Hematopoietic multipotent progenitor cell treated with erythropoietin and hydrocortisone succinate and interleukin-3 and kit ligand, for 4 days (in vitro differentiated cells): Measurements from ENCODE around the gene MYO7B.
A peak's percentile ranks its signal among the peaks of the same experiment; 100 is the strongest.

Experiments
- DNase-seq: peaks from one replicate; pipeline ENCODE4 v3.0.0-alpha.2; 2015

Gene MYO7B

DNA sequence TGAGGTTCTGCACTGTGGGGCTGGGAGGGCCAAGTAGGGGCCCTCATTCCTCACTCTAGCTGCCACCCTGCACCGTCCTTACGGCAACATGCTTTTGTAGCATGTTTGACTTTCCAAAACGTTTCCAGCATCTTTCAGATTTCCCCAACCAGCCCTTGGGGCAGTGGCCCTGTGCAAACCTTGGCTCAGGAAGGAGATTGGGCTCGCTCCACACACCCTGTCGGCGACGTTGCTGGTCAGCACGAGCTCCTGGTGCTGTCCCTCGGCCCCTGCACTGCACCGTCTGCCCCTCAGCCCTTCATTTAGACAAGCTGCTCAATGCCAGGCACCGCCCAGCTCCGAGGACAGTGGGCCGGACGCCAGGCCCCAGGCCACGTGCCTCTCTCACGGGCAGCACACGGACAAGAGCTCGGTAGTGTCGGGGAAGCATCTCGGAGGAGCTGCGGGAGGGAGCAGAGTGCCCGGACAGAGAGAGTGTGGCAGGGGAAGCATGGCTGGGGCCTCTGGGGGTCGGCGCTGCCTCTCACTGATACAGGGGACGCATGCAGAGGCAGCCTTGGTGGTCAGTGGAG is 117.4 kb downstream of the MYO7B start:
- no peak for DNase-seq

DNA sequence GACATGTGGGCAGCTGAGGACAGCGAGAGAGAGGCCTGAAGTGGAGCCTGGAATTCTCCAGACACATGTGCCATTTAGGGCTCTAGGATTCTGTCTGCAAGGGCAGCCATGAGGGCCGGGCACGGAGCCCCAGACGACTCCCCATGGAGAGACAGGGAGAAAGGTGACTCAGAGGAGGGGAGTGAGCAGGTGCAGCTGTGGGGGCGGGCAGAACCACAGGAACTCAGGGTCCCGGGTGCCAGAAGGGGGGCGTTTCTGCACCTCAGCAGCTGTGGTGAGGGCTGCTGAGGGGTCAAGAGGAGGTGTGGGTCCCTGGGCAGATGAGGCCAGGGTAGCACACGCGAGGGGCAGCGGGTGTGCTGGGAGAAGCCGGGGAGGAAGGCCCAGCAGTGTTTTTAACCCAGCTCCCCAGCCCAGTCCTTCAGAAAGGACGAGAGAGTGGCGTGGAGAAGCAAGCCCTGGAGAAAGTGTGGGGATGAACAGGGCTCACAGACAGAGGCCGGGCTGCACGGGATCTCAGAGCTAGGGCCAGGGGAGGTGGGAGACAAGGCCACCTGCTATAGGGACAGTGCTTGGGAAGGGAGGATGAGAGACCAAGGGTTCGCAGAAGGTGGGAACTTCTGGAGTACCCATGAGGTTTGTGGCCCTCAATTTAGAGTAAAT is 118.1 kb downstream of the MYO7B start:
- DNase-seq: no peak

DNA sequence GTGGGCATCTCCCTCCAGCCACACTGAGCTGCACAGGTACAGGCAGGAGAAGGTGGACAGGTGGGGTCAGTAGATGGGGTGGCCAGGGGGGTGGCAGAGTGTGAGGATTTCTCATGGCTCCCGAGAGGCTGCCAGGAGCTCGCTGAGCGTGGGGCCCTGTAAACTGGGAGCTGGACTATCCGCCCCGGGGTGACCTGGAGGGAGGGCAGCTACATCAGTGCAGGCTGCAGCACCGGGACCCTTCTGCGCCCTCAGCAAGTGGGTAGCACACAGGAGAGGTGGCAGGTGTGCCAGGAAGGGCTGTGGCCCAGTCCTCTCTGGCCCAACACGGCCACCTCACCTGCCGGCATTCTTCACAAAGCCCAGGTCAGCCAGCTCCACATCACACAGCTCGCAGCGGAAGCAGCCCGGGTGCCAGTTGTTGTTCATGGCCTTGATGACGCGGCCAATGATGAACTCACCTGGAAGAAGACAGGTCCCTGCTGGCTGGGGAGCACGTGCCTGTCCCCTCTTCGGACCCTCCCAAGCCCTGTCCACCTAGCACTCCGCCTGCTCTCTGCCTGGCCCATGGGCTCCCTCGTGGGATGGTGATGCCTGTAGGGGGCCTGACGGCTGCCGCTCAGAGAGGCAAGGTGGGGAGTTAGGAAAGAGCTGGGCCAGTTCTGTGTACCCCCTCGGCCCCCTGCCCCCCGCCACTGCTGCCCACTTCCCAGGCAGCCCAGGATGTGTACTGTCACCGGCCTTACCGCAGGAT is 118.8 kb downstream of the MYO7B start:
- DNase-seq: no peak

DNA sequence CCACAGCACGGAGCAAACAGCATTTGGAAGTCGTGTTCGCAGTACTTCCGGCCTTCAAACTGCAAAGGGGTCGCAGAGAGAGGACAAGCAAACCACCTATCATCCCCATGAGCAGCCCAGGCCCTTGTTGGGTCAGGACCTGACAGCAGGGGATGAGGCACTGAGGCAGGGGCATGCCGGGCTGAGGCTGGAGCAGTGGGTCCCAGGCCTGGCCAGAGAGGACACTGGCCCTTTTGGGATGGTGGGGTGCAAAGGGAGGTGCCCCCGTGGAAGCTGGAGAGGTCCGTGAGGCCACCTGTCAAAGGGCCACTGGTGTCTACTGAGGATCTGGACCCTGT is 119.3 kb downstream of the MYO7B start:
- DNase-seq: no peak

DNA sequence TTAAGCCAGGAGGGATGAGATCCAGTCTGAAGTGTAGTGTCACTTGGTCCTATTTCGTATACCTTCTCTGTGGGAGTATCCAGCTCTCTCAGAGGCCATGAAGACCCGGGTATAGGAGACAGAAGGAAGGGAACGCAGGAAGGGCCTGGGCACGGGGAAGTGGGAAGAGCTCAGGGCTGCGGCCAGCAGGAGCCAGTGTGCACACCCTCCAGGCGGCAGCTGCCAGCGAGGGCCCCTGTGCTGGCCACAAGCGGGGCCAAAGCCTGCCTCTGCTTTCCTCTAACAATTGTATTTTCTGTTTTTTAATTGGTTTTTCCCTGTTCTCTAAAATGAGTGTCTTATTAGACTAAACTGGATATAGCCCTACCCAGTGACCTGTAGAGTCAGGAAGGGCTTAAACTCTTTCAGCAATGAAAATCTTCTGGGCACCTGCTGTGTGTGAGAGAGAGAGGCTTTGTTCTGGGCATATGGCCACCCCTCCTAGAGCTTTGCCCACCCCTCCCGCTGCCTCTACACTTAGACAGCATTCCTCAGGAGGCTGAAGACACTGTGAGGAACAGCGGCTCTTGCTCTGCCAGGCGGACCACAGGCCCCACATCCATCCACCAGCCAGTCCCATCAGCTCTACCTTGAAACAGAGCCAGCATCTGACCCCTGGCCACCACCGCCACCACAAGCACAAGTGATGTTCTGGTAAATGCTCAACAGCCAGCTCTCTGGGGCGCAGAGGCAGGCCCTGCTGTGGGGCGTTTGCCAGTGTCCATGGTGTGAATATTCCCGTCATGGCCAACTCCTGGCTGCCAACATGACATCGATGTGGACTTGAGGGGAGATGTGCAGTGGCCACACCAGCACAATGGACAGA is 120.0 kb downstream of the MYO7B start:
- DNase-seq: no peak

DNA sequence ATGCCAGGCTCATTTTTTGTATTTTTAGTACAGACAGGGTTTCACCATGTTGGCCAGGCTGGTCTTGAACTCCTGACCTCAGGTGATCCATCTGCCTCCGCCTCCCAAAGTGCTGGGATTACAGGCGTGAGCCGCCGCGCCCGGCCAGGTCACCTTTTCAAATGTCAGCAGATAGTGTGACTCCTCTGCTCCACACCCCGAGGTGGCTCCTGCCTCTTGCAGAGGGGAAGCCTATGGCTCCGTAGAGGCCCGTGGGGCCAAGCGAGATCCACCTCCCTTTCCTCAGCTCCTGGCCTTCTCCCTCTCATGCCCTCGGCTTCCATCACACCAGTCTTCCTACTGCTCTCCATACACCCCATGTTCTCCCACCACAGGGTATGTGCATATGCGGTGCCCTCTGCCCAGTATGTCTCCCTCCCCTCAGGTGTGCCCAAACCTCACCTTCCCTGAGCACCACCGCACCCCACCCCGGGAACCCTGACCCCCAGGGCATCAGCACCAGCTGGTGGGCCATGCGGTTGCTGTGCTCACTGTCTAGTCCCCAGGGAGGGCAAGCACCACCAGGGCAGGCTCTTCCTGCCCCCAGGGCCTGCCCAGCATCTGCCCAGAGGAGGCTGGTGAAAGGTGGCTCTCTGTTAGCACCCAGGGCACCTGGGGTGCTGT is 121.2 kb downstream of the MYO7B start:
- DNase-seq: no peak

DNA sequence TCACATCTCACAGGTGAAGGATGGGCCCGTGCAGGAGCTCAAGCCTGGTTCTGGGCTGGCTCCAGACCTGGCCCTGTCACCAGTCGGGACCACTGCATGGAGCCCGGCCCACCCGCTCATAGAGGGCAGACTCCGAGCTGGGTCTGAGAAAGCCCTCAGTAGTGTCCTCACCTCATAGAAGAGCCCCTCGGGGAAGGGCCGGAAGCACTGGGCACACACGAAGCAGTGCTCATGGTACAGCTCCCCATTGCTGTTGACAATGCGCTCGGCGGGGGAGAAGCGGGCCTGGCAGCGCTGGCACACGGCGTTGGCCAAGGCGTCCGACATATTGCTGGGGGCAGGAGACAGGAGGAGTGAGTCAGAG is 121.7 kb downstream of the MYO7B start:
- no peak for DNase-seq

DNA sequence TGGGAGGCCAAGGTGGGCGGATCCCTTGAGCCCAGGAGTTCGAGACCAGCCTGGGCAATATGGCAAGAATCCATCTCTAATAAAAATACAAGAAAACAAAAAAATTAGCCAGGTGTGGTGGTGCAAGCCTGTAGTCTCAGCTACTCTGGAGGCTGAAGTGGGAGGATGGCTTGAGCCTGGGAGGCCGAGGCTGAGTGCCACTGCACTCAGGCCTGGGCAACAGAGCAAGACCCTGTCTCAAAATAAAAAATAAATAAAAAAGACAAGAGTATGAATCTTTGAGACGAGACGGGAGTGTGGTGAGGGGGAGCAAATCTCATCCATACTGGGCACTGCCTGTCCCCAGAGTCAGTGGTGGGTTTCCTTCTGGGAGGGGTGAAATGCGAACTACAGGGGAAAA is 122.7 kb downstream of the MYO7B start:
- DNase-seq: no peak

DNA sequence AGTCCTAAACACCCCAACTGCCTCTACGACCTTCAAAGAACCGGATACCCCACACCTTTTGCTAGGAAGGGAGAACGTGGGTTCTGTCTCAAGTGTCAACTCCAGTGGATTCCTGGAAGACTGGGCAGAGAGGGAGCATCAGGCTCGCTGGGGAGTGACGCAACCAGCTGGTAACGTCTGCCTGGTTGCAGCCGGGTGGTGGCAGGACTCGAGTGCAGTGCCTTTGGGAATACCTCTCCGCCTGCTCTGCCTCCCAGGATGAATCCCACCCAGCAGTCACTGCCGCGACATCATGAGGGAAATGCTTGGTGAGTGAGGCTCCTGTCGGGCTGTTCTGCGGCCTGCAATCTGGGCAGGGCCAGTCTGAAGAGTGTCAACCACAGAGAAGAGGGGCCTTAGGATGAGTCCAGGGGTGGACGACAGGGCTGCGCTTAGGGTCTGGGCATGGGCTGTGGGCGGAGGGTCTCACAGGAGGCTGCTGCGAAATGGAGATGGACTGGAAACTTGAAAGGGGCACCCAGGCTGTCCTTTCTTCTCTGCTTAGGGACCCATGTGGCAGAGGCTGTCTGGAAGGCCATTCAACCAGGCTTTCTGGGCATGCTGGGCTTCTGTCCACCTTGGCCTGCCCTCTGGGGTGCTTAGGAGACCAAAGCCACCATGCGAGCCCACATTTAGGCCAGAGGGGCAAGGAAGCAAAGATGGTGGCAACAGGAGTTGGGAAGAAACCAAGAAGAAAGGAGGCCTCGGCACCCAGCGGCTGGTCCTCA is 123.3 kb downstream of the MYO7B start:
- DNase-seq: no peak

DNA sequence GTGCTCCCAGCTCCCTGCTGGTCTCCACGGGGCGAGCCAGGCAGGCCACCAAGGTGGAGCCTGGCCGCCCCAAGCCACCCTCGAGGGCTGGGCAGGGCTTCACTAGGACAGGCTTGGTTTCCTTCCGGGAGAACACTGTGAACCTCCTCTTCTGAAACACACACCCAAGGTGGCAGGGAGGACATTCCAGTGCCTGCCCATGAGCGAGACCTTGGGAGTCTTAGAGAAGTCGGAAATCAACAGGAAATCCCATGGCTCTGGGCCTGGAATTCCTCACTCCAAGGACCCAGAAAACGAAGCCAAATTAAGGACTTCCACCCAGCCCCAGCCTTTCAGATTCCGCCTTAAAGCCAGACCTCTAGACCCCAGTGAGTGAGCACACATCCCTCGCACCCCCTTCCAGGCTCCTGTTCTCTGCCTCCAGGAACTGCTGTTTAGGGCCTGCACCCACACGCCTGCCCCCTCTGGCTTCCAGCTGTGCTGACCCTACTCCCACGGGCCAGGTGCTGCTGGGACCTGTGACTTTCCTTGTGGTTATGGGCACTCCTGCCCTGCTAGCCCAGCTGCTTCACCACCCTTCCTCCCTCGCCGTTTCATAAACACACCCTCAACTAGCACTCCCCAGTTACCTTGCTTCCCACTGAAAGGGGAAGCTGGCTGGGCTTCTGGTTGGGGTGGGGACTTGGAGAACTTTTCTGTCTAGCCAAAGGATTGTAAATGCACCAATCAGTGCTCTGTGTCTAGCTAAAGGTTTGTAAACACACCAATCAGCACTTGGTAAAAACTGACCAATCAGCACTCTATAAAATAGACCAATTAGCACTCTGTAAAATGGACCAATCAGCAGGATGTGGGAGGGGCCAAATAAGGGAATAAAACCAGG is 124.2 kb downstream of the MYO7B start:
- peak; percentile 42 for DNase-seq

DNA sequence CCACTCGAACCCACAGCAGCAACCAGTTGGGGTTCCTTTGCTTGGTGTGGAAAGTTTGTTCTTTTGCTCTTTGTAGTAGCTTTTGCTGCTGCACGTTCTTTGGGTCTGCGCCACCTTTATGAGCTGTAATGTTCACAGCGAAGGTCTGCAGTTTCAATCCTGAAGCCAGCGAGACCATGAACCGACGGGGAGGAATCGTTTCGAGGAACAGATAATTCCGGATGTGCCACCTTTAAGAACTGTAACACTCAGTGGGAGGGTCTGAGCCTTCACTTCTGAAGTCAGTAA is 124.8 kb downstream of the MYO7B start:
- no peak for DNase-seq

DNA sequence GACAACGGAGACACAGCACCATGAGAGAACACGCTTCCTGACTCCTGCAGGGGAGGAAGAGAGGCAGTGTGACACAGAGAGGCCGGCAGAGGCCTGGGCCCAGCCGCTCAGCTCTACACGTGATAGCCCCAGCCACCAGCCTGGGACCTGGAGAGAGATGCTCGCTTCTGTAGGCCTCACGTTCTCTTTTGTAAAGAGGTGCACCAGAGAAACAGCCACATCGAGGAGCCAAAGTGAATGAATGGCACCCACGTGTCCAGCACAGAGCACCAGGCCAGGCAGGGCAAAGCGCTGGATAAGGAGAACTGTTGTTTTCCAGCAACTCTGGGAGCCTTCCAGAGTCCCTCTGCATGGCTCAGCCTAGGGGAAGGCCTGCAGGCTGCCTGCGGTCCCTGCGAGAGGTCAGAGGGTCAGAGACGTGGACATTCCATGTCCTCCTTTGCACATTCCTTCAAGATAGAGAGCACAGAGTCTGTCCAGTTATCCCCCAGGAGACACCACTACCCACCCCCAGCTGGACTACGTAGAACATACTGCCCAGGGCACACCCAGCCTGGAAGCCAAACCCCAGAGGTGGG is 125.7 kb downstream of the MYO7B start:
- no peak for DNase-seq

DNA sequence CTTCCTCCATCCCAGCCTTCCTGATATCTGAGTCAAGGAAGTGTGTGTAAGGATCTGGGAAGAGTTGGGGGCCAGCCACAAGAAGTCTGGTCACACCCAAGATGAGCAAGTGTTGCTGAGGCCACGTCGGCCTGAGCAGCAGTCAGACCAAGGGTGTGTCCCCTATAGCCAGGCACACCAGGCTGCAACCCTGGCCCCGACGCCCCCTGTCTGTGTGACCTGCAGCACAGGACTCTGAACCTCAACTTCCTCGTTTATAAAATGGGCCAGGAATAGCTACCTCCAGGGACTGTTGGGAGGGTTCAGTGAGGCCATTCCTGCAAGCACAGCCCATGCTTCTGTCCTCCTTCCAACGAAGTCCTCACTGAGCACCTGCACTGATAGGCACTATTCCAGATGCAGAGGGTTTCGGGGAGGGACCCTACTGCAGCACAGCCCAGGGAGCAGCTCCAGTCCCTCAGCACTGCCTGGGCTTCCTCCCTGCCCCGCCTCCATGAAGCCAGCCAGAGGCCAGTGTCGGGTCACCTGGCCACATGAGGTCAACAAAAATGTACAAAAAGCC is 126.5 kb downstream of the MYO7B start:
- no peak for DNase-seq

DNA sequence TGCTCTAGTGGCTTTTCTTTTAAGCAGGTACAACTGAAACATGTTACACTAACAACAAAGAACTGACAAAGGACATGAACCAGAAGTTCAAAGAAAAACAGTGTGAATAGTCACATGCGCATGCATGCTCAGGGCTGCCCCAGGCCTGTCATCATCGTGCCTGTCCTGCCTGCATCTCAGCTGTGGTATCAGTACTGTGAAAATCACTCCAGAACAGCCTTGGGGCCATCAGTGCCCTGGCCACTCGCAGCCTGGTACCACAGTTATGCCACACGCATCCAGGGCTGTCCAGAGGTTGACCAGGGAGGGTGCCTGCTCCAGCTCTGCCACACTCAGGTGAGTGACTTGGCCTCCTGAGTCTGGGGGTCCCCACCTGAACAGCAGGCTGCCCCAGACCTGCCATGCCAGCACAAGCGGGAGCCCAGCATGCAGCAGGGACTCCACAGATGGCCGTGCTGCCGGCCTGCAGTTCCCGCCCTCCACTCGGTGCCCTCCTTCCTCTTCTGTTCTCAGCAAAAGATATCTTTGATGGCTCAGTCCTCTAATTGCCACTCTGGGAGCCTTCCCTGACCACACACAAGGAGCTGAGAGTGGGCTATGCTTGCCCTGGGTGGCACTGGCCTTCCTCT is 127.6 kb downstream of the MYO7B start:
- DNase-seq: no peak

DNA sequence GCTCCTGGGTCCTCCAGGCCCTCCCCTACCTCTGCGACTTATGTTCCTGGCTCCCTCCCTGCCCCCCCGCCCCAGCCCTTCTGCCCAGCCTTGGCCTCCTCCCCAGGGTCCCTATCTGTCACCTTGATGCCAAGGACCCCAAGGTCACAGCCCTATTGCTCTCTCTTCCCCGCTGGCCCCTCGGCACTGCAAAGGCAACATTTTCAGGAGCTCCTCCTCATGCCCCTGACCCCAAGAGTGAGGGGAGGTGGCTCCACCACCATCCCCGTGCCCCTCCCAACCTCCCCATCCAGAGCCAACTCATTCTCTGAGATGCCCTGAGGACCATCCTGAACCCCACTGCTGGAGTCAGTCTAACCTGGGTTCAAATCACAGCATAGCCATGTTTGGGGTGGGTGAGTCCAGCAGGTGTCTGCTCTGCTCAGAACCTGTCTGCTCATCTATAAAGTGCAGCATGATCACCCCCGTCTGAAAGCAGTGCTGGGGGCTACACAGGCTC is 128.1 kb downstream of the MYO7B start:
- no peak for DNase-seq

DNA sequence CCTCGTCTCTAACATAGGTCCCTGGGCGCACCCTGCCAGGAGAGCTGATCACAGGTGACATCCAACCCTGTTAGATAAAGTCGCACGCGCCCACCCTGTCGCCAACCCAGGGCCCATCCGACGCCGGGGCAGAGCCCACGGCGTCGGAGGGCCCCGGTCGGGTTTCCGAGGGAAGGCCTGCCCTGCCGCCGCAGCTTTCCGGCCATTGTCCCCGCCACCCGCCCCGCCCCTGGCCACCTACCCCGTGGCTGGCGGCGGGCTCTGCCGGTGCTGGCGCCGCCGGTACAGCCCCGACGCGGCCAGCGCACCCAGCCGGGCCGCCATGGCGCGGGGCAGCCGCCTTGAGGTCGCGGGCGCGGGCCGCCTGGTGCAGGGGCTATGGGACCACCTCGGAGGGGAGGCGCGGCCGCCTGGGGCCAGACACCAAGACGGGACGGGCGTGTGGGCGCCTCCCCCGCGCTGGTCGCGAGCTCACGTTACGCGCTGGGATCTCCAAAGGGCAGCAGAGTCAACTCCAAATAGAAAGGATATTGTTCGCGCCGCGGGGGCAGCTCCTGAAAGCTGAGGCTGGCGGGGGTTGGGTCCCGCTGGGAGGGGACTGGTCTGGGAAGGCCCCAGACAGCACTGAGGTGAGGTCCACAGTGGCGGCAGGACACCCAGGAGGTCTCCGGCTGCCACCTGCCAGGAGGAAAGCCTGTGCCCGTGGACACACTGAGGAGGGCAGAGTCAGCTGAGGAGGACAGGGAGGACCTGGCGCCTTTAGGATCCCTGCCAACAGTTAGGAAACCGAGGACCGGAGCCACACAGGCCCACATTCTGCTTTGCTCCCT is 128.8 kb downstream of the MYO7B start:
- DNase-seq: no peak

DNA sequence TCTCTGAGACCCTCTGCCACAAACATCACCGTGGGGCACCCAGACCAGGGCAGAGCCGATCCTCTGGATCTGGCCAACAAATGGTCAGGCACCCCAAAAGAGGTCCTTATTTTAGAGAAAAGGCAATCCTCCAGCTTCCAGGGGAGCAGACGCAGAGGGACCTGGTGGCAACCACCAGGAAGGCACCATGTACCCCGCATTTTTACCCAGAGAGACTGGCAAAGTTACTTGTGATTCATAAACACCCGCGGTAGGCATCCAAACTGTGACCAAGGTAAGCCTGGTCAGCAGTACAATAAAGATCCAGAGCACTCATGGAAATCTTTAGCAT is 129.4 kb downstream of the MYO7B start:
- no peak for DNase-seq

DNA sequence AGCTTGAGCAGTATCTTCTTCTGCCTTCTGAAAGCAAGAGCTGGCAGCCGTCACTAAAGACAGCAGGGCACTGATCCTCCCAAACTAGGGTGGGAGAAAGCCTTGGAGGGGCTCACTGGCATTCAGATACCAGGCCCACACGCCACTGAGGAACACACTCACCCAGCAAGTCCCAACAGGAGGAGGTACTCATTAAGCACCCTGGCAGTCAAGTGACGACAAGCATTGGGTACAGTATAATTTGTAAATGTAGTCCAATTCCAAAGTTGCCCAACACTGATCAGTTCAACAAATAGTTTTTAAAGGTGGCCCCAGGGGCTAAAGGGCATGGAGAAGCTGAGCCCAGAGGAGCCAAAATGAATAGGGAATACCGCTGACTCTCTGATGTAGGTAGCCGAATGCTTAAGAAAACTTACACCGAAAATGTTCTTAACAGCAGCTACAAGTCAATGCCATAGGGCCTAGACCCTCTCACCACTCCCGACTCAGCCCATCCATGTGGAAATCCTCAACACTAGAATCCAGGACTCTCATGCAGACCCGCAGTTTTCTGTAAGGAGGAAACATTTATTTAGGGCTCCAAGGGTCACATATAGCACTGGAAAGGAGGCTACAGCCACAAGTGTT is 129.9 kb downstream of the MYO7B start:
- no peak for DNase-seq

DNA sequence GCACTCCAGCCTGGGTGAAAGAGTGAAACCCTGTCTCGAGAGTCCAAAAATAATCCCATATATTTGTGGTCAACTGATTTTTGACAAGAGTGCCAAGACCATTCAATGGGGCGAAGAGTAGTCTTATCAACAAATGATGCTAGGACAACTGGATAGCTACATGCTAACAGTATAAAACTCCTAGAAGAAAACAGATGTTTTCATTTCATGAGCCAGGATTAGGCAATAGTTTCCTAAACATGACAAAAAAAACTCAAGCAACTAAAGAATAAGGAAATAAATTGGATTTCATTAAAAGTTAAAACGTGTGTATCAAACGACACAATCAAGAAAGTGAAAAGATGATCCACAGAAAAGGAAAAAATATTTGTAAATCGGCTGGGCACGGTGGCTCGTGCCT is 133.6 kb downstream of the MYO7B start:
- no peak for DNase-seq
